Thoracic aorta (tissue), 2 donors: ENCODE results near the gene NOS1. TPM values are rescaled to one million over a fixed set of nuclear protein-coding genes. Genes with fewer than 3 reads are reported as not detected.
"Not testable (repeated sequence)": the region's sequence is repeated elsewhere in the genome, so short reads cannot be mapped to it uniquely, and the experiment has no call there.

Source experiments
- ATAC-seq: fragments of 150-250 bp; one replicate; pipeline ENCODE4 v1.8.0; 2017; ENCODE audit warnings: low read depth; ENCODE audit not compliant: insufficient number of reproducible peaks, low FRiP score
- DNase-seq: peaks from one replicate; pipeline ENCODE4 v3.0.0-alpha.2; 2020; ENCODE audit warnings: low spot score
- H3K27ac ChIP-seq, 2 donors: fragments of 200-600 bp; sonication (generic); 1 replicate in 1 of 2; 2 replicates in 1 of 2; pipeline ENCODE4 v1.5.1; 2016; ENCODE audit warnings: mild to moderate bottlenecking in 2 of 2, moderate library complexity in 2 of 2
- H3K27me3 ChIP-seq: fragments of 200-600 bp; sonication (generic); replicated peaks from 2 replicates; pipeline ENCODE4 v1.6.0; 2016; ENCODE audit warnings: mild to moderate bottlenecking; ENCODE audit not compliant: insufficient read depth
- H3K36me3 ChIP-seq: fragments of 200-600 bp; sonication (generic); one replicate; pipeline ENCODE4 v1.5.1; 2016
- H3K4me1 ChIP-seq, 2 donors: fragments of 200-600 bp; sonication (generic); 1 replicate in 1 of 2; 2 replicates in 1 of 2; pipeline versions ENCODE4 v1.5.1 to v1.6.0; 2016; ENCODE audit warnings: low read depth in 2 of 2, mild to moderate bottlenecking in 1 of 2; ENCODE audit not compliant: control insufficient read depth in 1 of 2
- H3K4me3 ChIP-seq: fragments of 200-600 bp; sonication (generic); 2 replicates; pipeline ENCODE4 v1.5.1; 2016; ENCODE audit warnings: mild to moderate bottlenecking
- H3K9me3 ChIP-seq: fragments of 200-600 bp; sonication (generic); 2 replicates; pipeline ENCODE4 v1.5.1; 2016
- CTCF ChIP-seq: fragments of 200-600 bp; sonication (generic); IDR thresholded peaks from one replicate; pipeline ENCODE4 v1.5.1; 2019; ENCODE audit warnings: antibody characterized with exemption
- total RNA-seq, 2 donors: library from RNA; depleted of rRNA; stranded (reverse); fragments of >200 nt; gene quantifications; one replicate each; pipeline versions ENCODE4 v1.1.0 to v1.2.3, GENCODE V29; 2016

The NOS1 gene
- total RNA-seq, 2 donors from 2014 or later = 0.07 to 0.14 TPM

GRCh38 chr12:117404203-117404853 is 42.9 kb upstream of the NOS1 start:
- Histone ChIP-seq H3K27me3 (no peaks in the 10 kb centered on the region), H3K4me1 (peaks cover 0 to 3% of the 10 kb centered on the region in 2 donors), H3K36me3 (no peaks in the 10 kb centered on the region), H3K9me3 (no peaks in the 10 kb centered on the region), H3K27ac (no peak overlapping the region), H3K4me3 (no peak overlapping the region)
- TF ChIP-seq CTCF = no peak
- ATAC-seq = no peak
- no peak for DNase-seq

GRCh38 chr12:117403586-117404139 is 42.2 kb upstream of the NOS1 start:
- Histone ChIP-seq H3K4me1 (peaks cover 0 to 3% of the 10 kb centered on the region in 2 donors), H3K36me3 (no peaks in the 10 kb centered on the region), H3K27me3 (no peaks in the 10 kb centered on the region), H3K9me3 (no peaks in the 10 kb centered on the region), H3K4me3 (no peak overlapping the region), H3K27ac (no peak overlapping the region)
- ATAC-seq (no peak), DNase-seq (no peak)
- no peak for TF ChIP-seq CTCF

- Histone ChIP-seq H3K9me3 (no peaks in the 10 kb centered on the region), H3K4me3 (no peak overlapping the region), H3K27ac (no peak overlapping the region), H3K4me1 (no peaks in the 10 kb centered on the region), H3K27me3 (no peaks in the 10 kb centered on the region), H3K36me3 (no peaks in the 10 kb centered on the region)
- no peak for DNase-seq
- ATAC-seq = no peak
- TF ChIP-seq CTCF = no peak
Measured at GRCh38 chr12:117402363-117402762, 40.9 kb upstream of the NOS1 start.

GRCh38 chr12:117400912-117401311 is 39.5 kb upstream of the NOS1 start:
- ATAC-seq = no peak

GRCh38 chr12:117398482-117398881 is 37.1 kb upstream of the NOS1 start:
- DNase-seq, ATAC-seq, H3K9me3 ChIP-seq, H3K27me3 ChIP-seq, H3K36me3 ChIP-seq, H3K4me3 ChIP-seq, H3K27ac ChIP-seq, H3K4me1 ChIP-seq: not testable (repeated sequence)

More at GRCh38 chr12:117400912-117401311, 39.5 kb upstream of the NOS1 start:
- Histone ChIP-seq H3K36me3 (no peaks in the 10 kb centered on the region), H3K9me3 (peaks cover 3% of the 10 kb centered on the region), H3K4me1 (no peaks in the 10 kb centered on the region), H3K27ac (no peak overlapping the region), H3K27me3 (no peaks in the 10 kb centered on the region), H3K4me3 (no peak overlapping the region)
- no peak for TF ChIP-seq CTCF
- DNase-seq = no peak
